CD4-positive, alpha-beta T cell treated with Interleukin-17A for 1 hour (primary cell): ENCODE results near the gene IL2RA.
"Not testable (repeated sequence)": the region's sequence is repeated elsewhere in the genome, so short reads cannot be mapped to it uniquely, and the experiment has no call there.

Source experiments
- DNase-seq: peaks from one replicate; pipeline ENCODE4 v3.0.0-alpha.2; 2020

Gene IL2RA

DNA sequence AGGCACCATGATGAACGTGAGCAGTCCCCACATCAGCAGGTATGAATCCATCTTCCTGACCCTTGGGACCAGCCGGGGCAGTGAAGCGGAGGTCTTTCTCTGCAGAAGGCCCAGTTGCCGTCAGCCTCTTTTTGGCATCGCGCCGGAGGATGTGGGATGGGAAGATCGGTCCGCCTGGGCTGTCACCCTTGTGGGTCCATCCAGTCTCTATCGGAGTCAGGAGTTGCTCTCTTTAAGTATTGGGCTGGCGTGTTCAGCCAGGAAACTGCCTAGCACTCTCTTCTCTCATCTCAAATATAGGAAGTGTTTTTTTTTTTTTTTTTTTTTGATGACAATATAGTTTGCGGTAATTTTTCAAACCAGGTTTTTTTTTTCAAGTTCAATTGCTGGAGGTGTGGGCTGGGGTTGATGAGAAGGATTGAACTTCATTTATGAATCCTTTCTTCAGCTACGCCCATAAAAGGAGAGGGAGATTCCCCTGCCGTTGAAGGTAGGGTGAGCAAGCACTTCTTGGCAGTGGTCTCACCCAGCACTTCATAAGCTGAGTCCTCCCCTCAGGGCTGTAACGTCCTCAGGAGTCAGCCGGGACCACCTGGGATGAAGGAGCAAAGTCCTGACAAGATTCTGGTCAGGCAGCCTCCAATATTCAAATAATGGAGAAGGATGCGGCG, at the start of gene IL2RA:
TSS of gene IL2RA (minus strand) at position 267 of the 671 bp plus-strand sequence. CDS start at position 51, 216 bp downstream.
- DNase-seq = peak; percentile 74

DNA sequence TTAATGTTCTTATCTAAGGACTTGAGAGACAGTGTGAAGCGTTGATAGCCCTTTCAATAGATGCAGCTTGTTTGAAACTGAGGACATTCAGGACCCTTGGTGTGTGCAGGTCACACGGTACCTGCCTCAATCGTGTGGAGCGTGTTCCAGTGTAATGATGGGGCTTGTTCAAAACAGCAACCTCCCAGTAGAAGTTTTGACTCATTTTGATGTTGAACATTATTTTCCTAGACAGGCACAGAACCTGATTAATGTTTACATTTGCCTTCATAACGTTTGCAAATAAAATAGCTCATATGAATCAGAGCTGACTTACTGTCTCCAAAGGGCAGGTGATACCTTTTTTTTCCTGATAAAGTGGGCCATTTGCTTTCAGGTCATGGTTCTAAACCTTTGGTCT, 48.0 kb upstream of the IL2RA start:
- no peak for DNase-seq

DNA sequence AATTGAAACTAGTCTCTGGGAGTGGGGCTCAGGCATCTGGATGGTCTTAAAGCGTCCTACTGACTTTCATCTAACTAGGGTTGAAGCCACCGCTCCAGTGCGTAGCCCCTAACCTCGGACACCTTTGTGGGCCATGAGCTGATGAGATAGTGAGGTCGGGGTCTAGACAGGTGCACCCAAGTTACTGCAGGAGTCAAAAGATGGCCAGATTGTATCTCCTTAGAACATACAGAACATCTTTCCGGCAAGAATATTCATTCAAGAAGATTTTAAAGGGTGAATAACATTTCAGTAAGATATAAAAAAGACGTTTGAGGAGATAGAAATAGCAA, 47.2 kb upstream of the IL2RA start:
- peak; percentile 9 for DNase-seq

GRCh38 chr10:6108631-6109443, 46.7 kb upstream of the IL2RA start:
- DNase-seq = peak; percentile 74

DNA sequence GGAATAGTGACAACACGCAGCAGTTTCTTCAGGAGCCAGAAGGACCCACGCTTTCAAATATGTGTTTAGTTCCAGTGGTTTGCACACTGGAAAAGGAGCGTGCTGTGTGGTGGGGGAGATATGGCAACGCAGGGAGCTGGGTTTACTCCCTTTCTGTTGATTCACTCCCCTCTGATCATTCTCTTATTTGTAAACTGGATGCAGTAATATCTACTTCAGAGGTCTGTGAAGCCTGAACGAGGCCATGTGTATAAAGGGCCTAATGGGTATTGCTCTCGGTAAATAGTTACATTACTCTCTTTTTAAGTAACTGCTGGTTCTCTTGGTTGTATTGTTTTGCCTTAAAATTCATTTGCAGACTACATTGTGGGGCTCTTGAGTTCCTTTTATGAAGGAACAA, 45.9 kb upstream of the IL2RA start:
- no peak for DNase-seq

DNA sequence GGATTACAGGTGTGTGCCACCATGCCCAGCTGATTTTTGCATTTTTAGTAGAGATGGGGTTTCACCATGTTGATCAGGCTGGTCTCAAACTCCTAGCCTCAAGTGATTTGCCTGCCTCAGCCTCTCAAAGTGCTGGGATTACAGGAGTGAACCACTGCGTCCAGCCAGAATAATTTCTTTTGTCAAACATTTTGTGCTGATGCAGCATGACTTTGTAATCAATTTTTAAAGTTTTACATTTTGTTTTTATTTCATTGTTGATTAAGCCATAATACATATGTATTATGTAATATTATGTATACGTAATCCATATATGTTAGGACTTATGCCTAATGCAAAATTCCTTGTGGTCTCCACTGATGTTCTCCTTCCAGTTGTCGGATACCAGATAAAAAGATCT, 45.4 kb upstream of the IL2RA start:
- DNase-seq = not testable (repeated sequence)

GRCh38 chr10:6103591-6103990, 41.4 kb upstream of the IL2RA start:
- DNase-seq = no peak

GRCh38 chr10:6102128-6102527, 40.0 kb upstream of the IL2RA start:
- DNase-seq = no peak

GRCh38 chr10:6101181-6101580, 39.0 kb upstream of the IL2RA start:
- no peak for DNase-seq

DNA sequence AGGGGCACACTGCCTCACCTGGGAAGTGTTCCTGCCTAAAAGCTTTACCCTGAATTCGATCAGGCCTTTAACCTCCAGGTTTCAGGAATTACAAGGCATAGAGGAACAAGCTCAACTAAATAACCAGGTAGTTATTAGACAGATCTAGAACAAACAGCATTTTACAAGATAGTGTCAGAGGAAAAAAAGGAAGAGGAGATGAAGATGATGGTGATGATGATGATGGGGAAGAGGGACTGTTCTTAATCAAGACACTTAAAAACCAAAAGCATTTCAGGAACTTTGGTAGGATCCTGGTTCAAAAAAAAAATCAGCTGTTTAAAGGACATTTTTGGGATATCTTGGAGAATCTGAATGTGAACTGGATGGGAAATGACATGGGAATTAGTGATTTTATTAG, 38.2 kb upstream of the IL2RA start:
- no peak for DNase-seq

DNA sequence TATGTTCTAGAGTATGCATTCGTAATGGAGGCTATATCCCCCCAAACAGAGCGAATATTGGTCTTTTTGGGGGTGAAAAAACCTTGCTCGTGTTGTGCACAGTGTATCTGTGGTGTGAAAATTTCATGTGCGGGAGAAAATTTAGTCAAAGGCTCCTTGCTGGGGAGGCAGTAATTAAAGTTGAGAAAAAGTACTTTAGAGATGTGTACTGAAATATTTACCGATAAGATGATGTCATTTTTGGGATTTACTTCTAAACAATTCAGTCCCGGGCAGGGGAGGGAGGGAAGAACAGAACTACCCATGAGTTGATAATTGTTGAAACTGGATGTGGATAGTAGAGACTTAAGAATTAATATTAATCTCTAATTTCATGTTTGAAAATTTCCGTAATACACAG, 36.0 kb upstream of the IL2RA start:
- no peak for DNase-seq

DNA sequence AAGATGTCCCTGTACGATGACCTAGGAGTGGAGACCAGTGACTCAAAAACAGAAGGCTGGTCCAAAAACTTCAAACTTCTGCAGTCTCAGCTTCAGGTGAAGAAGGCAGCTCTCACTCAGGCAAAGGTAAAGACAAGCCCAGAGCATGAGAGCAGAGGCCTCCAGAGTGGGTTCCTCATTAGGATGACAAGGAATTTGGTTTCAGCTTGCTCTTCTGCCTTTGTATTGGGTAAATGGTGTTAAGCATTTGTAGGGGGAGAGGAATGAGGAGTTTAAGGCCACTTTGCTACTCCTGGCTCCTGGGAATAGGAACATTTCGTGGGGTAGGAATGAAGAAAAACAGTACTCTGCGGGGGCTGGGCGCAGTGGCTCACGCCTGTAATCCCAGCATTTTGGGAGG, 34.9 kb upstream of the IL2RA start:
- DNase-seq = no peak

GRCh38 chr10:6095810-6096570, 33.8 kb upstream of the IL2RA start:
- DNase-seq = no peak

GRCh38 chr10:6092731-6093130, 30.6 kb upstream of the IL2RA start:
- DNase-seq = no peak

DNA sequence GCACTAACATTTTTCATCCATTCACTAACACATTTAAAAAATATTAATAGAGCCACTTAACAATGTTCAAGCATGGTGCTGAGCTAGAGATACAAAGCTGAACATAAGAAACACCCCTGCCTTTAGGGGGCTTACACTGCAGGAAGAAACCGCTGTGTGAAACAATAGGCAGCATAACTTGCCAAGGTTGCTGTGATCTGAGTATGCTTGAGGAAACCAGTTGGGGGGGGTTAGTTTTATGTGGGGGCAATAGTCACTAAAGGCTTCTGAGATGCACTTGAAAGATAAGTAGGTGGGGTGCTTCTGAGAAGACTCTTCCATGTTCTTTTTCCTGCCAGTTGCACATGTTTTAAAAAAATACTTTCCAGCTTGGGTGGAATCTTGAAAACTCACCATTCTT, 29.5 kb upstream of the IL2RA start:
- no peak for DNase-seq

DNA sequence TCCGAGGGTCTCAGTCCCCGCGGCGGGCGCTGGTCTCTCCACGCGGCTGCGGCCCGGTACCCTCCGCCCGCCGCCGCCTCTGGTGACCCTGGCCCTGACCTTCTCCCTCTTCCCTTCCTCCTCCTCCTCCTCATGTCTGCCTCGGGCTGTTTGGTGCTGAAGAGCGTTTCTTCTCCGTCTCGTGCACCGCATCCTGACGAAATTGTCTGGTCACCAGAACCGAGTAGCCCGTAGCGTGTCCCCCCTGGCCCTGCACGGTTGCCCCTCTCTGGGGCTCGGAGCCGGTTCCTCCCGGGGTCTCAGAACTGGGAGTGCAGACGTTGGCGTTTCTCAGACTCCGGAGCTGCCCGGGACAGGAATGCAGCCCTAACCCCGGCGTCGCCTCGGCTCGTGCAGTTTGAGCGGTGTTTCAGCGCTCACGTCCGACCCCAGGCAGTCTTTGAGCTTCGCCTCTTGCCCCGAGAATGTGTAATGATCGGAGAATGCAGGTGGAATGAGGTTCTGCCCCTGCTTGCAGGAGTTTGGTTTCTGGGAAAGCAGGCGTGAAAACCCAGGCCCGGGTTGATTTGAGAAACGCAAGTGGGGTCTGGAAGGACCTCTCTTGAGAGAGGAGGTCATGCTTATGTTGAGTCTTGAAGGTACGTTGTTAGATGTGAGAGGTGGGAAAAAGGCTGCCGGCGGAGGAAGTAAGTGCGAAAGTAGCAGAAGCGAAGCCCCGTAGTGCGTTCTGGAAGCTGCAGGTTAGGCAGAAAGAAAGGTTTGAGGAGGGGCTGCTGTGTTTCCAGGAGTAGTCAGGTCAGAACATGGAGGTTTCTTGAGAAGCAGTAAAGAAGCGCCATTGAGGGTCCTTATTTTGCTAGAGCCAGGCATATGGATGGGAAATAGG, 27.4 kb upstream of the IL2RA start:
- DNase-seq = no peak

DNA sequence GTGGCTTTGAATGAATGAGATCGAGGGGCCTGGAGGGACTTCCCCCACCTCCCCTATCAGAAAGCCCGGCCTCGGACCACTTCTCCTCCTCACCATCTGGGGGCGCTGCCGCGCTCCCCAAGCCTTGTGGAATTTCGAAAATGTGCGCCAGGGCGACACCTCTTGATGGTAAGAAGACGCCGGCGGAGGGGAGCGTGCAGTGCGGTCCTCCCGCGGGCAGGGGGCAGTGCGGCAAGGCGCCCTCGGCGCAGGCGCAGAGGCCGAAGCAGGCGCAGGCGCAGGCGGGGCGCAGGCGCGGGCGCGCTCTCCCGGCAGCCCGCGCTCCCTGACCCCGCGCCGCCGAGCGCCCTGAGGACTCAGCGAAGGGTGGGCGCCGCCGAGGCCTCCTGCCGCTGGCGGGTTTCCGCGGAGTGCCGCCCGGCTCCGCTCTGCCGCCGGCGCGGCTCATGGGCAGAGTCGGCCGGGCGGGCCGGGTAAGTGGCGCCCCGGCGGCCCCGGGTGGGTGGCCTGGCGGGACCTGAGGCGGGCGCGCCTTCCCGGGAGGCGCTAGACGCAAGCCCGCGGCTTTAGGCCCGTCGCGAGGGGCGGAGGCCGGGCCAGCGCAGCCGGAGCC, 26.7 kb upstream of the IL2RA start, which contains the start of gene RBM17:
TSS of gene RBM17 (plus strand) at position 314 of the 613 bp plus-strand sequence. CDS start 8,032 bp downstream, outside the sequence.
- DNase-seq = peak; percentile 98

GRCh38 chr10:6086375-6087233, 24.4 kb upstream of the IL2RA start:
- peak; percentile 88 for DNase-seq

DNA sequence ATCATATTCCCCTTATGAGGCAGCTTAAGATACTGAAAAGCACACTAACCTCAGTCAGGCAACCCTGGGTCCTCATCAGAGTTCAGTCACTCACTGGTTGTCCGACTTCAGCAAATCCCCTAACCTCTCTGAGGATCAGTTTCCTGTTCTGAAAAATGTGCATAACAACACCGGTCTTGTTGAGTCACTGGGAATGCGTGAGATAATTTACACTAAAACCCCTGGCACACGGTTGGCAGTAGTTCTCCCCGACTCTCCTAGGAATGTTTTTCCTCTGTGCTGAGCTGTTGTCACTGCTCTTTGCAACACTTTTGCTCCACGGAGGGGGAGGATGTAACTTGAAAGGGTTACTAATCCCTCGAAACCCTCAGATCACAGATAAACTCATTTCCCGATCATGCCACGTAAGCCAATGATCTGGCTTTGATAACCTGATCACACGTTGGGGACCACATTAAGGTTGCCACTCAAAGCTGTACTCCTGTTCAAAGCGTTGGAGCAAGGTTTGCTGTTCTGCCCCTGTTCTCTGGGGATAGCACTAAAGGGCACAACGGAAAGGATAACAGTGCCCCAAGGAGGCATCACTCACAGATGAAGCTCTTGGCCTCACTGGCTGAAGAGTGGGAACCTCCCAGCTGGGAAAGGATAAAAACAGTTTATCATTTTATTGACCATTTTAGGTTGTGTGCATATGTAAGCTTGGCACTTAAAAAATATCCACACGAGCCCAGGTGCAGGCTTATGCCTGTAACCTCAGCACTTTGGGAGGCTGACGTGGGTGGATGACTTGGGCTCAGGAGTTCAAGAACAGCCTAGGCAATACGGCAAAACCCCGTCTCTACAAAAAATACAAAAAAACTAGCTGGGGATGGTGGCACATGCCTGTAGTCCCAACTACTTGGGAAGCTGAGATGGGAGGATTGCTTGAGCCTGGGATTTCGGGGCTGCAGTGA, 21.6 kb upstream of the IL2RA start:
- peak; percentile 59 for DNase-seq
